CD14-positive monocyte (primary cell): ENCODE results near the gene ITPR2. TPM values are rescaled to one million over a fixed set of nuclear protein-coding genes. Genes with fewer than 3 reads are reported as not detected.

Experiments used
- DNase-seq, 3 donors: peaks; one replicate each; pipeline ENCODE4 v3.0.0-alpha.2; 2011 to 2022
- H2AFZ ChIP-seq: 2 replicates; pipeline ENCODE4 v1.6.0; 2012; ENCODE audit warnings: mild to moderate bottlenecking, low read depth, low read length, inconsistent platforms; ENCODE audit not compliant: insufficient read depth, poor library complexity, severe bottlenecking
- H3K27ac ChIP-seq, 2 donors: 1 replicate in 1 of 2; 2 replicates in 1 of 2; pipeline ENCODE4 v1.5.1; 2012 to 2013; ENCODE audit warnings: low read length in 2 of 2, control low read depth in 1 of 2, inconsistent platforms in 1 of 2, low read depth in 1 of 2, mild to moderate bottlenecking in 1 of 2
- H3K27me3 ChIP-seq, 2 donors: one replicate each; pipeline versions ENCODE4 v1.6.0 to v1.6.1; 2011 to 2013; ENCODE audit warnings: low read length in 2 of 2; ENCODE audit not compliant: control insufficient read depth in 2 of 2, insufficient read depth in 2 of 2
- H3K36me3 ChIP-seq, 2 donors: replicated peaks in 1 of 2; 1 replicate in 1 of 2; 2 replicates in 1 of 2; pipeline versions ENCODE4 v1.5.1 to v1.6.1; 2012 to 2013; ENCODE audit warnings: low read length in 2 of 2, control low read depth in 1 of 2, inconsistent platforms in 1 of 2, mild to moderate bottlenecking in 1 of 2; ENCODE audit not compliant: insufficient read depth in 2 of 2, control insufficient read depth in 1 of 2
- H3K4me1 ChIP-seq, 2 donors: 1 replicate in 1 of 2; 2 replicates in 1 of 2; pipeline versions ENCODE4 v1.5.1 to v1.6.1; 2012 to 2013; ENCODE audit warnings: low read length in 2 of 2, control low read depth in 1 of 2, inconsistent platforms in 1 of 2, mild to moderate bottlenecking in 1 of 2, moderate library complexity in 1 of 2; ENCODE audit not compliant: insufficient read depth in 2 of 2, control insufficient read depth in 1 of 2
- H3K4me2 ChIP-seq: replicated peaks from 2 replicates; pipeline ENCODE3; 2012; ENCODE audit warnings: low read length, moderate library complexity, mild to moderate bottlenecking; ENCODE audit not compliant: poor library complexity, severe bottlenecking; ENCODE audit errors: extremely low read depth
- H3K4me3 ChIP-seq, 3 experiments: fragments of 200-600 bp in 1 of 3; sonication (generic) in 1 of 3; replicated peaks in 1 of 3; 1 replicate in 2 of 3; 2 replicates in 1 of 3; pipeline ENCODE4 v1.5.1; 2011 to 2013; ENCODE audit warnings: low read length in 3 of 3, mild to moderate bottlenecking in 3 of 3, control low read depth in 2 of 3, low read depth in 2 of 3, inconsistent platforms in 1 of 3, moderate library complexity in 1 of 3
- H3K79me2 ChIP-seq: 2 replicates; pipeline ENCODE4 v1.6.0; 2012; ENCODE audit warnings: mild to moderate bottlenecking, control low read depth, inconsistent platforms, low read length, moderate library complexity; ENCODE audit not compliant: insufficient read depth
- H3K9ac ChIP-seq: 2 replicates; pipeline ENCODE4 v1.6.0; 2017; ENCODE audit warnings: low read length, mild to moderate bottlenecking; ENCODE audit not compliant: insufficient read depth, poor library complexity, severe bottlenecking
- H3K9me3 ChIP-seq, 2 donors: replicated peaks in 1 of 2; 1 replicate in 1 of 2; 2 replicates in 1 of 2; pipeline versions ENCODE4 v1.5.1 to v1.6.1; 2012 to 2013; ENCODE audit warnings: low read length in 2 of 2, control low read depth in 1 of 2; ENCODE audit not compliant: control insufficient read depth in 1 of 2, insufficient read depth in 1 of 2
- H4K20me1 ChIP-seq: 2 replicates; pipeline ENCODE4 v1.6.0; 2012; ENCODE audit warnings: mild to moderate bottlenecking, low read length, control low read depth, moderate library complexity; ENCODE audit not compliant: insufficient read depth
- H3K27ac Mint-ChIP-seq, 7 donors: one replicate each; pipeline ENCODE4 v1.8.0; 2020; ENCODE audit warnings: mild to moderate bottlenecking in 7 of 7, mixed read lengths in 7 of 7, moderate library complexity in 6 of 7, inconsistent platforms in 2 of 7
- H3K27me3 Mint-ChIP-seq, 3 donors: one replicate each; pipeline ENCODE4 v1.8.0; 2021 to 2022; ENCODE audit warnings: low read depth in 3 of 3, mild to moderate bottlenecking in 3 of 3, mixed read lengths in 3 of 3, moderate library complexity in 3 of 3, inconsistent platforms in 1 of 3
- H3K36me3 Mint-ChIP-seq, 2 donors: one replicate each; pipeline ENCODE4 v1.8.0; 2020; ENCODE audit warnings: mixed read lengths in 2 of 2, inconsistent platforms in 1 of 2, mild to moderate bottlenecking in 1 of 2
- H3K4me1 Mint-ChIP-seq: one replicate; pipeline ENCODE4 v1.8.0; 2020; ENCODE audit warnings: mild to moderate bottlenecking, mixed read lengths
- H3K4me3 Mint-ChIP-seq, 2 donors: one replicate each; pipeline ENCODE4 v1.8.0; 2020; ENCODE audit warnings: mild to moderate bottlenecking in 2 of 2, mixed read lengths in 2 of 2, moderate library complexity in 1 of 2
- H3K9me3 Mint-ChIP-seq, 7 donors: one replicate each; pipeline ENCODE4 v1.8.0; 2020 to 2022; ENCODE audit warnings: mixed read lengths in 7 of 7, mild to moderate bottlenecking in 6 of 7, moderate library complexity in 6 of 7, inconsistent platforms in 2 of 7
- WGBS: methylation state at CpG from one replicate; pipeline ENCODE4 v1.1.5; 2013; ENCODE audit warnings: missing lambda C conversion rate; ENCODE audit not compliant: insufficient coverage; 5-methylcytosine and 5-hydroxymethylcytosine counted together
- intact Hi-C, 2 donors: fragments of 100-400 bp; cut with micrococcal nuclease; formaldehyde crosslinking; loops; one replicate each; pipeline versions ENCODE4 v1.15.0 to v1.15.1; 2023
- polyA plus RNA-seq, 3 donors: library from polyadenylated mRNA; depleted of rRNA in 1 of 3; unstranded in 2 of 3; stranded (reverse) in 1 of 3; fragments of 300-500 nt in 2 of 3; fragments of >200 nt in 1 of 3; fragmentation: Illumina TruSeq in 2 of 3; gene quantifications; 1 replicate in 2 of 3; 2 replicates in 1 of 3; pipeline ENCODE4 v1.2.3, GENCODE V29; 2012 to 2021
- TF ChIP-seq, protein P1 (sequence below): fragments of 200-600 bp; IDR thresholded peaks from one replicate; pipeline ENCODE4 v1.8.0; 2022; ENCODE audit warnings: antibody characterized with exemption, mild to moderate bottlenecking

ITPR2 gene
- polyA plus RNA-seq, 3 donors, result 2.7 to 6.4 (median 5.7) TPM

DNA sequence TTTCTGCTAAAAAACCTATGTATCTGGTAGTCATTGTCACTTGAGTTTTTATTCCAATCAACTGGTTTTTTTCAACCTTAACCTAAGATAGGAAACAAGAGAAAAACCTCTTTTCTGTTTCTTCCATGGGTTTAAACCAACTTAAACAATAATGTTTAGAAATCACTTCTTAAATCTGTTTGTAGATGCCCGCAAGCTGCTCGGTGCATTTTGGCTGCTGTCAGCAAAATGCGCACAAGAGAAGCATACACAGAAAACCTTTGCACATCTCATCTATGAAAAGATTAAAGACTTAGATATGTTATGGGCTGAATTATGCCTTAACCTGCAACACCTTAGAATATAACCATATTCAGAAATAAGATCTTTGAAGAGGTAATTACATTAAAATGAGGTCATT, 299.8 kb downstream of the ITPR2 start:
- H3K9me3 Mint-ChIP-seq, result peaks cover 0 to 3% (median 1%) of the 10 kb centered on the region in 7 donors
- no peak overlapping the region for H3K4me3 Mint-ChIP-seq
- no peaks in the 10 kb centered on the region for H3K36me3 ChIP-seq
- DNase-seq, result no peak
- no peak overlapping the region for H3K4me2 ChIP-seq
- TF ChIP-seq, protein P1, sequence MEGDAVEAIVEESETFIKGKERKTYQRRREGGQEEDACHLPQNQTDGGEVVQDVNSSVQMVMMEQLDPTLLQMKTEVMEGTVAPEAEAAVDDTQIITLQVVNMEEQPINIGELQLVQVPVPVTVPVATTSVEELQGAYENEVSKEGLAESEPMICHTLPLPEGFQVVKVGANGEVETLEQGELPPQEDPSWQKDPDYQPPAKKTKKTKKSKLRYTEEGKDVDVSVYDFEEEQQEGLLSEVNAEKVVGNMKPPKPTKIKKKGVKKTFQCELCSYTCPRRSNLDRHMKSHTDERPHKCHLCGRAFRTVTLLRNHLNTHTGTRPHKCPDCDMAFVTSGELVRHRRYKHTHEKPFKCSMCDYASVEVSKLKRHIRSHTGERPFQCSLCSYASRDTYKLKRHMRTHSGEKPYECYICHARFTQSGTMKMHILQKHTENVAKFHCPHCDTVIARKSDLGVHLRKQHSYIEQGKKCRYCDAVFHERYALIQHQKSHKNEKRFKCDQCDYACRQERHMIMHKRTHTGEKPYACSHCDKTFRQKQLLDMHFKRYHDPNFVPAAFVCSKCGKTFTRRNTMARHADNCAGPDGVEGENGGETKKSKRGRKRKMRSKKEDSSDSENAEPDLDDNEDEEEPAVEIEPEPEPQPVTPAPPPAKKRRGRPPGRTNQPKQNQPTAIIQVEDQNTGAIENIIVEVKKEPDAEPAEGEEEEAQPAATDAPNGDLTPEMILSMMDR, result no peak
- no peak overlapping the region for H3K9ac ChIP-seq
- H3K4me1 ChIP-seq, result no peaks in the 10 kb centered on the region
- intact Hi-C loops, result no loop called here
- no peak overlapping the region for H3K4me3 ChIP-seq
- H3K9me3 ChIP-seq, result no peaks in the 10 kb centered on the region
- H4K20me1 ChIP-seq, result no peaks in the 10 kb centered on the region
- no peak overlapping the region for H3K27ac Mint-ChIP-seq
- H3K79me2 ChIP-seq, result no peaks in the 10 kb centered on the region
- no peaks in the 10 kb centered on the region for H3K27me3 ChIP-seq
- H3K27ac ChIP-seq, result no peak overlapping the region
- peaks cover 0 to 1% (median 0%) of the 10 kb centered on the region in 3 donors for H3K27me3 Mint-ChIP-seq
- no peak overlapping the region for H2AFZ ChIP-seq
- H3K36me3 Mint-ChIP-seq, result peaks cover 14 to 20% of the 10 kb centered on the region in 2 donors
- no CpG with 5 or more reads among the region's 3 CpGs for WGBS
- peaks cover 6% of the 10 kb centered on the region for H3K4me1 Mint-ChIP-seq

- Histone ChIP-seq H3K36me3 (peaks cover 0 to 6% of the 10 kb centered on the region in 2 donors), H2AFZ (no peak overlapping the region), H3K4me3 (no peak overlapping the region), H4K20me1 (no peaks in the 10 kb centered on the region), H3K79me2 (no peaks in the 10 kb centered on the region), H3K9ac (no peak overlapping the region), H3K27ac (no peak overlapping the region), H3K4me1 (no peaks in the 10 kb centered on the region), H3K27me3 (no peaks in the 10 kb centered on the region), H3K4me2 (no peak overlapping the region), H3K9me3 (peaks cover 3% of the 10 kb centered on the region in 2 donors)
- Mint-ChIP-seq H3K4me3 (no peak overlapping the region), H3K36me3 (peaks cover 15 to 19% of the 10 kb centered on the region in 2 donors), H3K27ac (no peak overlapping the region), H3K27me3 (no peaks in the 10 kb centered on the region), H3K4me1 (peaks cover 6% of the 10 kb centered on the region), H3K9me3 (peaks cover 5 to 15% (median 6%) of the 10 kb centered on the region in 7 donors)
- intact Hi-C loops, result no loop called here
- WGBS, result no CpG with 5 or more reads among the region's 1 CpG
- TF ChIP-seq, protein P1, result no peak
- no peak for DNase-seq
Observed at GRCh38 chr12:26530461-26530860, 302.5 kb downstream of the ITPR2 start.
